Caco-2 (cell line): ENCODE measurements around the gene PHF13. TPM values are rescaled to one million over a fixed set of nuclear protein-coding genes. Genes with fewer than 3 reads are reported as not detected.
"Not testable (repeated sequence)": the region's sequence is repeated elsewhere in the genome, so short reads cannot be mapped to it uniquely, and the experiment has no call there.

Experiments
- BruUV-seq: library from RNA; stranded (reverse); fragments of 400-500 nt; replicated peaks from 2 replicates; lab custom pipeline; 2021; lab: Mats Ljungman, UMichigan
- CTCF ChIA-PET: fragments of 300-600 bp; sonication (Branson Sonifier 250); formaldehyde crosslinking; loops from one replicate; lab custom pipeline; 2022; ENCODE audit warnings: antibody characterized with exemption; lab: Charles Lee
- POLR2A ChIA-PET: fragments of 300-600 bp; sonication (Branson Sonifier 250); formaldehyde crosslinking; loops from one replicate; lab custom pipeline; 2022; ENCODE audit warnings: antibody characterized with exemption; lab: Charles Lee
- DNase-seq, 2 experiments: peaks; one replicate each; pipeline versions ENCODE4 v3.0.0 to v3.0.0-alpha.2; 2020 to 2022
- H3K27me3 ChIP-seq: replicated peaks from 2 replicates; pipeline ENCODE4 v1.6.0; 2011; ENCODE audit warnings: low read length; ENCODE audit not compliant: control insufficient read depth, insufficient read depth
- H3K36me3 ChIP-seq: 2 replicates; pipeline ENCODE4 v1.5.1; 2011; ENCODE audit warnings: low read length; ENCODE audit not compliant: control insufficient read depth, insufficient read depth
- H3K4me1 ChIP-seq: fragments of 250-450 bp; sonication (Bioruptor Pico); 2 replicates; pipeline ENCODE4 v1.5.1; 2020; ENCODE audit warnings: mild to moderate bottlenecking
- H3K4me3 ChIP-seq: 2 replicates; pipeline ENCODE4 v1.5.1; 2011; ENCODE audit warnings: low read depth, mild to moderate bottlenecking, control low read depth, low read length
- H3K9me3 ChIP-seq: fragments of 250-450 bp; sonication (Bioruptor Pico); 2 replicates; pipeline ENCODE4 v1.5.1; 2020; ENCODE audit warnings: mild to moderate bottlenecking, moderate library complexity
- H3K27ac Mint-ChIP-seq: one replicate; pipeline ENCODE4 v1.8.0; 2022; ENCODE audit warnings: mixed read lengths; ENCODE audit not compliant: unreplicated experiment
- H3K27me3 Mint-ChIP-seq: one replicate; pipeline ENCODE4 v1.8.0; 2022; ENCODE audit warnings: mixed read lengths; ENCODE audit not compliant: insufficient read depth, unreplicated experiment
- H3K36me3 Mint-ChIP-seq: one replicate; pipeline ENCODE4 v1.8.0; 2022; ENCODE audit warnings: mild to moderate bottlenecking, mixed read lengths; ENCODE audit not compliant: insufficient read depth, unreplicated experiment
- H3K4me1 Mint-ChIP-seq: one replicate; pipeline ENCODE4 v1.8.0; 2022; ENCODE audit warnings: low read depth, mixed read lengths; ENCODE audit not compliant: unreplicated experiment
- H3K4me3 Mint-ChIP-seq: one replicate; pipeline ENCODE4 v1.8.0; 2022; ENCODE audit warnings: mild to moderate bottlenecking, moderate library complexity, mixed read lengths; ENCODE audit not compliant: unreplicated experiment
- H3K9me3 Mint-ChIP-seq: one replicate; pipeline ENCODE4 v1.8.0; 2022; ENCODE audit warnings: mixed read lengths; ENCODE audit not compliant: unreplicated experiment
- CTCF ChIP-seq, 2 experiments: fragments of 200-600 bp in 1 of 2; IDR thresholded peaks; 1 replicate in 1 of 2; 2 replicates in 1 of 2; pipeline versions ENCODE4 v1.5.1 to v1.8.0; 2011 to 2022; ENCODE audit warnings: antibody characterized with exemption in 1 of 2, control low read depth in 1 of 2, inconsistent platforms in 1 of 2, low read depth in 1 of 2, low read length in 1 of 2, mild to moderate bottlenecking in 1 of 2, moderate library complexity in 1 of 2; ENCODE audit not compliant: insufficient read depth in 1 of 2, severe bottlenecking in 1 of 2, unreplicated experiment in 1 of 2
- intact Hi-C: fragments of 100-400 bp; cut with micrococcal nuclease; formaldehyde crosslinking; loops from one replicate; pipeline ENCODE4 v1.10.0; 2022; ENCODE audit not compliant: unreplicated experiment
- total RNA-seq: library from RNA; stranded (reverse); gene quantifications from 2 replicates; pipeline ENCODE4 v1.2.3, GENCODE V29; 2022

PHF13 gene
- total RNA-seq, 1 experiment from 2014 or later = 21.8 TPM

GRCh38 chr1:6637770-6638169 is 24.2 kb downstream of the PHF13 start:
- ChIA-PET CTCF (interaction anchor here (1.0 kb wide), 1 partner anchor 9 kb away, joined by 5 read pairs; no protein-coding TSS in a partner anchor), POLR2A (no interaction called here)
- BruUV-seq = no TSS peak
- Histone ChIP-seq H3K27me3 (no peaks in the 10 kb centered on the region), H3K36me3 (no peaks in the 10 kb centered on the region; the same call in none of the 2 replicates), H3K4me3 (no peak overlapping the region), H3K4me1 (no peaks in the 10 kb centered on the region), H3K9me3 (no peaks in the 10 kb centered on the region)
- Mint-ChIP-seq H3K27ac (no peak overlapping the region), H3K36me3 (peaks cover 34% of the 10 kb centered on the region), H3K4me3 (no peak overlapping the region), H3K9me3 (no peaks in the 10 kb centered on the region), H3K27me3 (no peaks in the 10 kb centered on the region), H3K4me1 (no peaks in the 10 kb centered on the region)
- no peak for TF ChIP-seq CTCF (IDR thresholded peaks at IDR 0.05; ENCODE audit: insufficient read depth in 1 of 2, low read depth in 1 of 2, low read length in 1 of 2, severe bottlenecking in 1 of 2, unreplicated experiment in 1 of 2)
- intact Hi-C loops = no loop called here
- DNase-seq = no peak

- Mint-ChIP-seq H3K36me3 (peaks cover 38% of the 10 kb centered on the region), H3K27me3 (no peaks in the 10 kb centered on the region), H3K4me3 (no peak overlapping the region), H3K9me3 (no peaks in the 10 kb centered on the region), H3K27ac (no peak overlapping the region), H3K4me1 (no peaks in the 10 kb centered on the region)
- intact Hi-C loops = no loop called here
- no peaks in the 10 kb centered on the region for H3K9me3 ChIP-seq
- CTCF ChIA-PET = no interaction called here
- no peak for DNase-seq
- no TSS peak for BruUV-seq
- POLR2A ChIA-PET = no interaction called here
- no peaks in the 10 kb centered on the region; the same call in 1 of the 2 replicates for H3K36me3 ChIP-seq
- no peak overlapping the region for H3K4me3 ChIP-seq
- no peaks in the 10 kb centered on the region for H3K4me1 ChIP-seq
- H3K27me3 ChIP-seq = no peaks in the 10 kb centered on the region
- TF ChIP-seq CTCF (IDR thresholded peaks at IDR 0.05; ENCODE audit: insufficient read depth in 1 of 2, low read depth in 1 of 2, low read length in 1 of 2, severe bottlenecking in 1 of 2, unreplicated experiment in 1 of 2) = no peak
These were observed 24.7 kb downstream of the PHF13 start for GRCh38 chr1:6638226-6638625.

- H3K4me1 ChIP-seq, intact Hi-C loops, H3K4me3 Mint-ChIP-seq, H3K9me3 ChIP-seq, POLR2A ChIA-PET, H3K4me3 ChIP-seq, H3K27me3 Mint-ChIP-seq, DNase-seq, H3K36me3 ChIP-seq, H3K27me3 ChIP-seq, H3K9me3 Mint-ChIP-seq, BruUV-seq, H3K27ac Mint-ChIP-seq, H3K4me1 Mint-ChIP-seq: not testable (repeated sequence)
- CTCF ChIA-PET = interaction anchor here (0.7 kb wide), 1 partner anchor 18 kb away, joined by 3 read pairs; no protein-coding TSS in a partner anchor
- H3K36me3 Mint-ChIP-seq = peaks cover 50% of the 10 kb centered on the region
These were observed 27.3 kb downstream of the PHF13 start for GRCh38 chr1:6640867-6641266.

- Mint-ChIP-seq H3K36me3 (peaks cover 46% of the 10 kb centered on the region), H3K27me3 (no peaks in the 10 kb centered on the region), H3K9me3 (no peaks in the 10 kb centered on the region), H3K4me1 (no peaks in the 10 kb centered on the region), H3K4me3 (no peak overlapping the region), H3K27ac (no peak overlapping the region)
- no peaks in the 10 kb centered on the region for H3K9me3 ChIP-seq
- no peak overlapping the region for H3K4me3 ChIP-seq
- intact Hi-C loops = no loop called here
- no peak for DNase-seq
- no peaks in the 10 kb centered on the region for H3K27me3 ChIP-seq
- ChIA-PET CTCF (no interaction called here), POLR2A (no interaction called here)
- TF ChIP-seq CTCF (IDR thresholded peaks at IDR 0.05; ENCODE audit: insufficient read depth in 1 of 2, low read depth in 1 of 2, low read length in 1 of 2, severe bottlenecking in 1 of 2, unreplicated experiment in 1 of 2) = no peak
- H3K4me1 ChIP-seq = no peaks in the 10 kb centered on the region
- BruUV-seq = no TSS peak
- peaks cover 2% of the 10 kb centered on the region; the same call in 1 of the 2 replicates for H3K36me3 ChIP-seq
These were observed 31.5 kb downstream of the PHF13 start for GRCh38 chr1:6645018-6645417.
